CD4-positive, alpha-beta T cell treated with Interleukin-21 for 1 hour (primary cell): ENCODE measurements around the gene MED4.
"Not testable (repeated sequence)": the region's sequence is repeated elsewhere in the genome, so short reads cannot be mapped to it uniquely, and the experiment has no call there.

Source experiments
- DNase-seq: peaks from one replicate; pipeline ENCODE4 v3.0.0-alpha.2; 2020

MED4 gene

DNA sequence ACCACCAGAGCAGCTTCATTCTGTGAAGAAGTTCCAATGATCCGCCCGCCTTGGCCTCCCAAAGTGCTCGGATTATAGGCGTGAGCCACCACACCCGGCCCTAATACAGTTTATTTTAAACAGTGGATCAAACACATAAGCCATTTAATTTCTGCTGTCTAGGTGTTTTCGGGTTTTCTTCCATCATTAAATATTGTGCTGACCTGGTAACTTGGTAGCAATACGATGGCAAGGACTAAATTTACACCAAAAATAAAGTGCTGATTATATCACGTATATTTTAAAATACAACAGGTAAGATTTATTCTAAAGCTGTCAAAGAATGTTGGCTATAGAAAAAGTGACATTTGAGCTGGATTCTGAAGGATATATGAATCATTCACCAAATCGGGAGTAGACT, 1.3 kb downstream of the MED4 start:
- no peak for DNase-seq

DNA sequence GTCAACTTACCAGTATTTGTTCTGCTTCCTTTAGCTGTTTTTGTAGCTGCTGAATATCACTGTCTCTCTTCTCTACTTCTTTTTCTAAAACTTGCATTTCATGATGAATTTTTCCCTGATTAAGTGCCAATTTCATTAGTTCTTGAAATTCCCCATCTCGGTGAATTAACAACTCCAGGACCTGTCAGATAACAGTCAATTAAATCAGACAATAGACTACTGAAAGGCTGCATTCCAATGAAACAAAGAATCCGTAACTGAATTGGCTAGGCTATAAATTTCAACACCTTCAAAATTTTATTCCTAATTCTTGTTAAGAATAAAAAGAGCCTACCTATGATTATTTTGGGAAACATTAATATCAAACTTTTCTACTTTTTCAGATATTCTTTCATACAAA, 8.6 kb downstream of the MED4 start:
- DNase-seq, result no peak

GRCh38 chr13:48081739-48082138, 13.2 kb downstream of the MED4 start:
- no peak for DNase-seq

DNA sequence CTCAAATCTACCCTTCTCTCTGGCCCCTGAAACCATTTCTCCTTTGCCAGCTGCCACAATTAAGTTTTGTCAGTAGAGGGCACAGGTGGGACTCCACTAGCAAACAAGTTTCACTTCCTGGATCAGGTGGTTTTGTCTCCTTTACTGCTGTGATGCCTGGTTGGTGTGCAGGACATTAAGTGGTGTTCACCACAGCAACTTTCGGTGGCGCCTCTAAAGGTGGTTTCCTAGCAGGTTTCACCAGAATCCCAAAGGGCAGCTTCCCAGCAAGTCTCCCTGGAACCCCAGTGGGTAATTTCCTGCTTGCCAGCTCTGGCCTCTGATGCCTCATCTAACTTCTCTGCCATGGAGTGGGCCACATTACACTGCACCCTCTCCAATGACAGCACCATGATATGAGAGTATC, 16.6 kb downstream of the MED4 start:
- DNase-seq, result peak; percentile 42

DNA sequence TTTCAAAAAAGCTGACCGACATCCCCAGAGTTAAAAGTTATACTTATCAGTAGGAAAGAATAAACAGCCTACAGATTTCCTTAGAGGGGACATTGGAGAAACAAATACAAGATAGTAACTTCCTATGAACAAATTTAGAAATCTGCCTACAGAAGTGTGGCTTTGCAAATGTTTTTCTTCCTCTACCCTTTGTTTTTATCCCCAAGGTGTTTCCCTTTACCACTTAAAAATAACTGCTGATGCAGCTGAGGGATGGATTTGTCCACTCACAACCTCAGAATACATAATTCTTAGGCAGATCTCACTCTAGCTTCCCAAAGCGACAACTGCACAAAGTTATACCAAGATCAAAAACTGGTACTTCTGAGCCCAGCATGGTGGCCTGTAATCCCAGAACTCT, 20.9 kb downstream of the MED4 start:
- no peak for DNase-seq

GRCh38 chr13:48072787-48073186, 22.1 kb downstream of the MED4 start:
- DNase-seq, result no peak

- no peak for DNase-seq
Measured at GRCh38 chr13:48072304-48072703, 22.6 kb downstream of the MED4 start.

- no peak for DNase-seq
Measured at GRCh38 chr13:48070942-48071341, 24.0 kb downstream of the MED4 start.

DNA sequence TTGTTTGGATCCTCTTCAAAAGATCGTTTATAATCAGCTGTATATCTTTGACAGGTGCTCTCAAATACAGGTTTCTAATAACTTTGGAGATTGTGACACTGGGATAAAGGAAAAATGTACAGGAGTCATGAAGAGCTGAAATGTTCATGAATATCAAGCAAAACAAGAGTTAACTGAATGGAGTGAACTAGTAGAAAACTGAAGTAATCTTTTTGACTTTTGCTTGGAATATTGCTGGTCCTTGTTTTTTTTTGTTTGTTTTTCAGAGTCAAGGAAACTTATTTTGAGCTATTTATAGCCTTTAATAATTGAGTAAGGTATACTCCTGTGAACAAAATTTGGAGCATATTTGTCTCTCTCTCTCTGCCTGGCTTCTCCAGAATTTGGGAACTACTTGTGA, 25.3 kb downstream of the MED4 start:
- DNase-seq, result no peak

DNA sequence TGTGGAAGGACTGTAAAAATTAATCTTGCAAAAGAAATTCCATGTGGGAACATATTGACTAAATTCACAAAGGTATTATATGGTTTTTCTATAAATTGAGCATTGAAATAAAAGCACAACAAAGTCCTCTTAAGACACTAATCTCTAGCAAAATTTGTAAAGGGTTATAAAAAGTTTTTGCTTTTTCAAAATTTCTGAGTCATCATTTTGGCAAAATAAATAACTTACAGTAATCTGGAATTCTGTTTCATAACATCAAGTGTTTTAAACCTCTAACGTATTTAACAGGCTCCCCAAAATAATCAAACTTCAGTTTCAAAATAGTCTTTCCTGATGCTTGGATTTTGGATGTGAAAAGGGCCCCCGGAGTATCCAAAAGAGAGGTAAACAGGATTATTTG, 26.0 kb downstream of the MED4 start:
- DNase-seq, result no peak

DNA sequence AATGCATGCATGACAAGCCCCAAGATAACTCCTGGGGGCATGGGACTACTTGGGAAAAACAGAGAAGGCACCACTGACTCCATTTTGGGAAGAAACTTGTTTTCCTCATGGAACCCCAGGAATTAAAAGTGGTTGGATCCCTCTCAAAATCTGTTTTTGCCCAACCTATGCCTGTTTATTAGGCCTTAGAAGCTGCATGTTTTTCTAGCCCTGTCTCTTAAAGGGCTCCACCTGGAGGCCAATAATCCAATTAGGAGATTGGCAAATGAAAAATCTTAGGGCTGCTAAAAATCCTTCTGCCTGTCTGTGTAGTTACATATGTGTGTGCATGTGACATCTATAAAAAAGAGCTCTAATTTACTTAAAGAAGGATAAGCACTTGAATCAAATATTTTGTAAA, 26.9 kb downstream of the MED4 start:
- DNase-seq, result peak; percentile 10

- peak; percentile 25 for DNase-seq
Measured at GRCh38 chr13:48066310-48066989, 28.5 kb downstream of the MED4 start.

DNA sequence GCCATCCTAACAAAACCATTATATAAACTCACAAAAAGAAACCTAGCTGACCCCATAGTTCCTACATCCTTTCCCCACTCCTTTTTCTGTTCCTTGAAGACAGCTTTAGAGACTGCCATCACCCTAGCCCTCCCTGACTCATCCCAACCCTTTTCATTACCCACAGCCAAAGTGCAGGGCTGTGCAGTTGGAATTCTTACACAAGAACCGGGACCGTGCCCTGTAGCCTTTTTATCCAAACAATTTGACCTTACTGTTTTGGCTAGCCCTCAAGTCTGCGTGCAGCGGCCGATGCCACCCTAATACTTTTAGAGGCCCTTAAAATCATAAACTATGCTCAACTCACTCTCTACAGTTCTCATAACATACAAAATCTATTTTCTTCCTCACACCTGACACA, 35.0 kb downstream of the MED4 start:
- not testable (repeated sequence) for DNase-seq

GRCh38 chr13:48058536-48058935, 36.4 kb downstream of the MED4 start:
- not testable (repeated sequence) for DNase-seq

DNA sequence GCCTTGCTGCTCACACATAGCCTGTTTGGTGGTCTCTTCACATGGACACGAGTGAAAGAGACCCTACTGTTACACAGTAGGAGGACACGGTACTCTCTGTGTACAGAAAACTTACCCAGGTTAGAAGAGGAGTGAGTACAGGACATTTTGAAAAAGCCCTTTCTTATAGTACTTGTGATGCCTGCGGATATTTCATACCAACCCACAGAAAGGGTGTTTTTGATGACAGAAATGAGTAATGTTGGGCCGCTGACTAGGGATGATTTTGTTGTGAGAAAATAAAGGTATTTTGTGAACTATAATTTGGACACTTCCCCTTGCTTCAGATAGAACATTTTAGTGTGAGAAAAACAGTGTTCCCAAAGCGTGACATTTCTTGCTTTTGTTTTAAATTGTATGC, 39.2 kb downstream of the MED4 start:
- DNase-seq, result no peak

- DNase-seq, result no peak
Measured at GRCh38 chr13:48054601-48055000, 40.3 kb downstream of the MED4 start.

- no peak for DNase-seq
Measured at GRCh38 chr13:48050550-48050949, 44.4 kb downstream of the MED4 start.

GRCh38 chr13:48043789-48044503, 51.0 kb downstream of the MED4 start:
- no peak for DNase-seq

DNA sequence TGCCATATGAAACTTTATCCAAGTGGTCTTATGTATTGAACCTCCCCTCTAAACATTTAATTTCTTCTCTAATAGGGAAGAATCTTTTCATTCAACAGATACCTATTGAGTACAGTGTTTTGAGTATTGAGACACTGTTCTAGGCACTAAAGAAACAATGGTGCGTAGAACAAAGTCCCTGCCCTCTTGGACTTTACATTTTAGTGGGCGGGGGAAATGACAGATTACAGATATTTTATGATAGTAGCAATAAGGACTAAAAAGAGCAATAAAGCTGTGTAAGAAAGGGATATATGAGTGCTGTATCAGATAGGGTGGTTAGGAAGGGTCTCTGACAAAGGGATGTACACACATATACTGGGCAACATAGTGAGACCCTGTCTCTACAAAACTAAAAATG, 52.0 kb downstream of the MED4 start:
- DNase-seq, result no peak

DNA sequence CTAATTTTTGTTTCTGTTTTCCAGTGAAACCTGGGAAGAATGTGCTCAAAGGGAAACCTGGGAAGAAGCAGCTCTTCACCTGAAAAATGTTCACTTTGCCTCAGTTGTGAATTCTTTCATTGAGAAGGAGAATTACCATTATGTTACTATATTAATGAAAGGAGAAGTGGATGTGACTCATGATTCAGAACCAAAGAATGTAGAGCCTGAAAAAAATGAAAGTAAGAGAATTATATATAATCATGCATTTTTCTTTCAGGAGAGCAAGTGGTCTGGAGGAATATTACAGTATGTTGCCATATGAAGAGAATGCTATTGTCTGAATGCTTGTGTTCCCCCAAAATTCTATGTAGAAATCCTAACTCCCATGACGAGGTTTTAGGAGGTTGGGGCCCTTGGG, 54.0 kb downstream of the MED4 start:
- no peak for DNase-seq

GRCh38 chr13:48040049-48040448, 54.9 kb downstream of the MED4 start:
- no peak for DNase-seq

DNA sequence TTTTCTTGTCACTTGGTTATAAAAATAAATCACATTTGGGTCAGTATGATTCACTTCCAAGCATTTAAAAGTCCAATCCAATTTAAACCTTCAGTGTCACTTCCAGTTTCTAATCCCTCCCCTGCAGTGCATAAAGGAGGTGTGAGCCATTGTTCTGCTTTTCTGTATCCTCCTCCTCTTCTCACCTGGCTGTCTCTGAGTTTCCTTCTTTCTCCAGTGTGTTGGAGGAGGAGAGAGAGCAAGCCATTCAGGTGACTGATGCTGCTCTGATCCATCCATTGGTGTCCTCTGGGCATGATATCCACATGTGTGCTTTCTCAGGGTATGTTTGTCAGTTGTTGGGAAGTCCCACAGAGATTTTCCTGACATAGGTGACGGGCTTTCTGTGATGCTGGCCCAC, 56.1 kb downstream of the MED4 start:
- peak; percentile 5 for DNase-seq

DNA sequence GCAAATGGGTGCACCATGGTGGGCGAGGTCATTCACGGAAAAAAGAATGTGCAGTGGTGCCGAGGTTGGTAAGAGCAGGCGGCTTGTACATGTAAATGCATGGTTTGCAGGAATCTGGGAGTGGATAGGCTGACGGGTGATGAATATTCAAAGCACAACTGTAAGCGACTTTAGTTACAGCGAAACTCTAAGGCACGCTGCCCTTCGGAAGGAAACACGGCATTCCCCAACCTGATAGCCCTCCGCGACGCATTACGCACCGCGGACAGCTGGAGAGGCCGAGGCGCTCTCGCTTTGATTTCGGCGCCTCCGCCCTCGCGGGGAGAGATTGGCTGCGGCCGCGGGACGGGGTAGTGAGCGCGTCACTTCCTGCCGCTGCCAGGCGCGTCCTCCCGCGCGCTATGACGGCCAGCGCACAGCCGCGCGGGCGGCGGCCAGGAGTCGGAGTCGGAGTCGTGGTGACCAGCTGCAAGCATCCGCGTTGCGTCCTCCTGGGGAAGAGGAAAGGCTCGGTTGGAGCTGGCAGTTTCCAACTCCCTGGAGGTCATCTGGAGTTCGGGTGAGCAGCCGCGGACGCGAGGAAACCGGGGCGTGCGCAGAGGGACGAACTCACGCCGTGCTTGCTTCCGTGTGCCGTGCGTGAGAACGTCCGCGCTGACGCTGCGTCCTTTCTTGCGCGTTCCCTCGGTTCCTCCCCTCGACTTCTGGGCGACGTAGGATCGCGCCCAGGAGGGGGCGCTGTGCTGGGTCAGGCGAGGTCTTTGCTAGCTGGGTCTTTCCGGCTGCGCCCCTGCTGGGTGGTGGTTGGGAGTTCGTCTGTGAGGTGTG, 57.3 kb downstream of the MED4 start, which contains the start of gene NUDT15:
Gene NUDT15, plus strand, starts transcription at position 381 of the 828 bp plus-strand sequence. Its CDS starts 21 bp downstream, at position 402.
- peak; percentile 97 for DNase-seq

- no peak for DNase-seq
Measured at GRCh38 chr13:48029859-48030258, 65.0 kb downstream of the MED4 start.
